Testis (tissue), 3 donors: ENCODE results near the gene C2orf92. TPM values are rescaled to one million over a fixed set of nuclear protein-coding genes. Genes with fewer than 3 reads are reported as not detected.
A peak's percentile ranks its signal among the peaks of the same experiment; 100 is the strongest.

Experiments used
- DNase-seq: peaks from one replicate; pipeline ENCODE4 v3.0.0-alpha.2; 2019
- H3K27ac ChIP-seq, 2 donors: fragments of 200-600 bp; sonication (generic); one replicate each; pipeline ENCODE4 v1.5.1; 2019
- H3K27me3 ChIP-seq: fragments of 200-600 bp; sonication (generic); one replicate; pipeline ENCODE4 v1.5.1; 2019
- H3K36me3 ChIP-seq: fragments of 200-600 bp; sonication (generic); one replicate; pipeline ENCODE4 v1.5.1; 2017; ENCODE audit warnings: low read depth; ENCODE audit errors: missing control alignments
- H3K4me1 ChIP-seq: fragments of 200-600 bp; sonication (generic); one replicate; pipeline ENCODE4 v1.5.1; 2019
- H3K4me3 ChIP-seq, 2 donors: fragments of 200-600 bp; sonication (generic); one replicate each; pipeline ENCODE4 v1.5.1; 2017 to 2019
- H3K9me3 ChIP-seq: fragments of 200-600 bp; sonication (generic); one replicate; pipeline ENCODE4 v1.5.1; 2017
- POLR2A ChIP-seq: fragments of 450-650 bp; IDR thresholded peaks from one replicate; pipeline ENCODE4 v1.6.1; 2017; ENCODE audit warnings: antibody characterized with exemption, mild to moderate bottlenecking, moderate library complexity
- WGBS, 2 donors: methylation state at CpG; one replicate each; pipeline ENCODE4 v1.1.5; 2018; 5-methylcytosine and 5-hydroxymethylcytosine counted together
- intact Hi-C: fragments of 100-400 bp; cut with DNase I; formaldehyde crosslinking; loops from one replicate; pipeline ENCODE4 v1.15.1; 2023; ENCODE audit warnings: low total_unique reads
- polyA plus RNA-seq: library from polyadenylated mRNA; stranded (reverse); fragments of 350-450 nt; fragmentation: Illumina TruSeq; extraction: RNeasy Lipid Tissue Mini Kit (QIAGEN cat#74804); gene quantifications from one replicate; pipeline ENCODE4 v1.2.3, GENCODE V29; 2014; ENCODE audit warnings: low read depth, low replicate concordance; ENCODE audit not compliant: insufficient read depth
- total RNA-seq, 2 donors: library from RNA; depleted of rRNA; stranded (reverse); fragments of >200 nt; gene quantifications; one replicate each; pipeline ENCODE4 v1.2.3, GENCODE V29; 2016
- TF ChIP-seq, protein P1 (sequence below), 3 experiments: fragments of 450-650 bp in 2 of 3; fragments of 200-600 bp in 1 of 3; sonication (generic) in 1 of 3; IDR thresholded peaks; one replicate each; pipeline ENCODE4 v1.5.1; 2016 to 2019; ENCODE audit warnings: antibody characterized with exemption in 3 of 3, mild to moderate bottlenecking in 2 of 3, moderate library complexity in 1 of 3

C2orf92 gene
- total and polyA plus RNA-seq, 3 donors from 2014 or later, result 27.8 to 51.2 (median 35.7) TPM

DNA sequence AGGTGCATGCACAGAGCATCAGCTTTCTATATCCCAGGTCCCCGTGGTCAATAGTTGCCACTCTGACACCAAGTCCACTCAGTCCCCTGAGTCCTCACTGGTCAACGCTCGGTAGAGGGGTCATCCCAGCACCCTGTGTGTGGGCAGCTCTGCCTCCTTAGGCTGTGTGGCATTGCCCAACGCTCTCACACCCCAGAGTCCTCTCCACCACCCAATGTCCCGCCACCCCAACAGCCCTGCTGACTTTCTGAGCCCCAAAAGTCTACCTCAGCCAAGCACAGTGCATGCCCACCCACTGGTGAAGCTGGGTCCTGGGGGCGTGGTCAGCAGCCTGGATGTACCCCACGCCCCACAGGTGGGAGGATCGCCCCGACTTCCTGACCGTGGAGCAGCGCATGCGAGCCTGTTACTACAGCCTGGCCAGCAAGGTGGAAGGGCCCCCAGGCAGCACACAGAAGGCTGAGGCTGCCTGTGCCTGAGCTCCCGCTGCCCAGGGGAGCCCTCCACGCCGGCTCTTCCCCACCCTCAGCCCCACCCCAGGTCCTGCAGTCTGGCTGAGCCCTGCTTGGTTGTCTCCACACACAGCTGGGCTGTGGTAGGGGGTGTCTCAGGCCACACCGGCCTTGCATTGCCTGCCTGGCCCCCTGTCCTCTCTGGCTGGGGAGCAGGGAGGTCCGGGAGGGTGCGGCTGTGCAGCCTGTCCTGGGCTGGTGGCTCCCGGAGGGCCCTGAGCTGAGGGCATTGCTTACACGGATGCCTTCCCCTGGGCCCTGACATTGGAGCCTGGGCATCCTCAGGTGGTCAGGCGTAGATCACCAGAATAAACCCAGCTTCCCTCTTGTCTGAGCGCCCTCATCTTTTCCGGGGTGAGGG is 69.7 kb downstream of the C2orf92 start:
- no peaks in the 10 kb centered on the region for H3K27me3 ChIP-seq
- intact Hi-C loops, result no loop called here
- no peaks in the 10 kb centered on the region for H3K36me3 ChIP-seq
- no peak for DNase-seq
- no peak overlapping the region for H3K27ac ChIP-seq
- 86 to 91% methylated on average over 6 to 23 of the region's 23 CpGs for WGBS, 2 donors
- no peak overlapping the region for H3K4me3 ChIP-seq
- no peak for TF ChIP-seq POLR2A
- TF ChIP-seq, protein P1, sequence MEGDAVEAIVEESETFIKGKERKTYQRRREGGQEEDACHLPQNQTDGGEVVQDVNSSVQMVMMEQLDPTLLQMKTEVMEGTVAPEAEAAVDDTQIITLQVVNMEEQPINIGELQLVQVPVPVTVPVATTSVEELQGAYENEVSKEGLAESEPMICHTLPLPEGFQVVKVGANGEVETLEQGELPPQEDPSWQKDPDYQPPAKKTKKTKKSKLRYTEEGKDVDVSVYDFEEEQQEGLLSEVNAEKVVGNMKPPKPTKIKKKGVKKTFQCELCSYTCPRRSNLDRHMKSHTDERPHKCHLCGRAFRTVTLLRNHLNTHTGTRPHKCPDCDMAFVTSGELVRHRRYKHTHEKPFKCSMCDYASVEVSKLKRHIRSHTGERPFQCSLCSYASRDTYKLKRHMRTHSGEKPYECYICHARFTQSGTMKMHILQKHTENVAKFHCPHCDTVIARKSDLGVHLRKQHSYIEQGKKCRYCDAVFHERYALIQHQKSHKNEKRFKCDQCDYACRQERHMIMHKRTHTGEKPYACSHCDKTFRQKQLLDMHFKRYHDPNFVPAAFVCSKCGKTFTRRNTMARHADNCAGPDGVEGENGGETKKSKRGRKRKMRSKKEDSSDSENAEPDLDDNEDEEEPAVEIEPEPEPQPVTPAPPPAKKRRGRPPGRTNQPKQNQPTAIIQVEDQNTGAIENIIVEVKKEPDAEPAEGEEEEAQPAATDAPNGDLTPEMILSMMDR (IDR thresholded peaks at IDR 0.05), result no peak
- H3K9me3 ChIP-seq, result no peaks in the 10 kb centered on the region
- H3K4me1 ChIP-seq, result no peaks in the 10 kb centered on the region

DNA sequence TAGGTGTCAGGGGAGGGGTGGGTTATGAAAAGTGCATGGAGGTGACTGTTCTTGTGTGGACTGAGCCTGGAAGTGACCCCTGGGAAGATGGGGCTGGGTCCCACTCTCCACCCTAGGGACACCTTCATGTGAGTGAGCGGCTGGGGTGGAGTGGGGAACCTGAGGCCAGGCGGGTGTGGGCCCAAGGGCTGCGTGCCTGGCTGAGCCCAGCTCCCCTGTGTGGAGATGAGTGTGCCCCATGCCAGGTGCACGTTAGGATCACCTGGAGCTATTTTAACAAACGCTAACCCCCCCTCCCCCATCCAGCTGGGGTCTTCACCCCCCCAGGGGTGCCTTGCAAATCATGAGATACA is 70.4 kb downstream of the C2orf92 start:
- H3K4me3 ChIP-seq, result no peak overlapping the region
- WGBS, 2 donors, result 85 to 100% methylated on average over 4 to 5 of the region's 5 CpGs
- H3K36me3 ChIP-seq, result no peaks in the 10 kb centered on the region
- TF ChIP-seq POLR2A, result no peak
- TF ChIP-seq, protein P1 (IDR thresholded peaks at IDR 0.05), result no peak
- H3K9me3 ChIP-seq, result no peaks in the 10 kb centered on the region
- H3K27me3 ChIP-seq, result no peaks in the 10 kb centered on the region
- no peaks in the 10 kb centered on the region for H3K4me1 ChIP-seq
- no peak overlapping the region for H3K27ac ChIP-seq
- no peak for DNase-seq
- intact Hi-C loops, result no loop called here

DNA sequence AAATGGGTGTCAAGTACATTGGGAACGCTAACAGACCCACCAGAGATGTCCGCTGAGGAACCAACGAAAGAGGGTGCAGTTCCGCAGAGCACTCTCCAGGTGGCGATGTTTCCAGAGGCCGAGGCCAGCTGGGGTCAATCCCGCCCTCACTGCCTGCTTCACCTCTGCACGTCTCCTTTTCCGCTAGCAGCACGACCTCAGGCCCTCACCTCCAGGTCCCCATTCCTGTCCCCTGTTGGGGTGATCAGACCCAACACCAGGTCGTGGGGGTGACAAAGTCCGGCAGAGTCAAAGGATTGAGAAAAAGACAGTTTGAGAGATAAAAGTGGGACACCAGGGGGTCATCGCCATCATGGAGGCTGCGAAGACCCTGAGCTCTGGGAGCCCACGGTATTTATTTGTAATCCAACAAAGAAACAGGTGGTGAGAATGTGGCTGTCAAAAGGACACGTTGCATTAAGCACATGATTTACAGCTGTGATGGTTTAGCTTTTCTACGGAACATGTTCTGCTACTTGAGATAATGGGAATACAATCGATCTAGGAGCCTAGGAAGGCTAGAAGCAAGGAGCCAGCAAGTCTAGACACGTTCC is 71.2 kb downstream of the C2orf92 start:
- H3K36me3 ChIP-seq, result no peaks in the 10 kb centered on the region
- no peak overlapping the region for H3K4me3 ChIP-seq
- TF ChIP-seq, protein P1 (IDR thresholded peaks at IDR 0.05), result peak; percentile 47 to 69 (median 59)
- no peak for TF ChIP-seq POLR2A
- H3K4me1 ChIP-seq, result no peaks in the 10 kb centered on the region
- intact Hi-C loops, result no loop called here
- no peak overlapping the region for H3K27ac ChIP-seq
- H3K9me3 ChIP-seq, result no peaks in the 10 kb centered on the region
- 18 to 25% methylated on average over 19 of the region's 19 CpGs for WGBS, 2 donors
- peak; percentile 68 for DNase-seq
- H3K27me3 ChIP-seq, result no peaks in the 10 kb centered on the region

DNA sequence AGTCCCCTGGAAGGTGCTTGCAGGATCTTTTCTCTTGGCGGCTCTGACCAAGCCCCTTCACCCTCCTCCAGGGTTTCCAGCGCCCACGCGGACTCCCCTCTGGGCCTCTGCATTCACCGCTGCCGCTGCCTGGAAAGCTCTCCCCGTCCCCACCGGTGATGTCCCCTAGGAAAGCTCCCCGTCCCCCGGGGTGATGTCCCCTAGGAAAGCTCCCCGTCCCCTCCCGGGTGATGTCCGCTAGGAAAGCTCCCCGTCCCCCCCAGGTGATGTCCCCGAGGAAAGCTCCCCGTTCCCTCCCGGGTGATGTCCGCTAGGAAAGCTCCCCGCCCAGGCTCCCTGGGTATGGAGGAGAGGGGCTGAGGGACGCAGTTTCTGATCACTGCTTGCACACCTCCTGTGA is 71.7 kb downstream of the C2orf92 start:
- H3K27ac ChIP-seq, result no peak overlapping the region
- no peaks in the 10 kb centered on the region for H3K9me3 ChIP-seq
- DNase-seq, result no peak
- no peak overlapping the region for H3K4me3 ChIP-seq
- no peaks in the 10 kb centered on the region for H3K27me3 ChIP-seq
- intact Hi-C loops, result no loop called here
- TF ChIP-seq, protein P1 (IDR thresholded peaks at IDR 0.05), result no peak
- WGBS, 2 donors, result 43 to 83% methylated on average over 3 to 20 of the region's 20 CpGs
- H3K4me1 ChIP-seq, result no peaks in the 10 kb centered on the region
- no peaks in the 10 kb centered on the region for H3K36me3 ChIP-seq
